Activated CD8-positive, alpha-beta memory T cell treated with anti-CD3 and anti-CD28 coated beads, Interleukin-2, amount 50 U/mL, for 4 hours (primary cell): ENCODE data around the gene DVL1.

ENCODE experiments used
- DNase-seq: peaks from one replicate; pipeline ENCODE4 v3.0.0-alpha.2; 2020

DVL1 gene

GRCh38 chr1:1340185-1340584 lies 9.0 kb downstream of the DVL1 start:
- DNase-seq, result no peak

DNA sequence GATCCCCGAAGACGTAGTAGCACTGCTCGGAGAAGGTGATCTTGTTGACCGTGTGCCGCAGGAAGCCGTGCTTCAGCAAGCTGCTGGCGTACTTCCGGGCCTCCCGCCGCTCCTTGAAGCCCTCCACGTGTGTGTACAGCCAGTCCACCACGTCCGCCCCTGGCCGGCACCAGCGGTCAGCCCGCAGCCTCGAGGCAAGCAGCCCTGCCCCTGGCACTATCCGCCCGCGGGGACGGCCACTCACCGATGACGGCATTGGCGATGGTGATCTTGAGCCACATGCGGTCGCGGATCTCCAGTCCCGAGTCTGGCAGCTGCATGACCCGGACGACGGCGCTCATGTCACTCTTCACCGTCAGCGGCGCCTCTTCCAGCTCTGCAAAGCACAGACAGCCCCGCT lies 10.9 kb downstream of the DVL1 start:
- no peak for DNase-seq

GRCh38 chr1:1337793-1338147 lies 11.4 kb downstream of the DVL1 start:
- DNase-seq, result no peak

- no peak for DNase-seq
These were observed 12.1 kb downstream of the DVL1 start for GRCh38 chr1:1336931-1337792.

DNA sequence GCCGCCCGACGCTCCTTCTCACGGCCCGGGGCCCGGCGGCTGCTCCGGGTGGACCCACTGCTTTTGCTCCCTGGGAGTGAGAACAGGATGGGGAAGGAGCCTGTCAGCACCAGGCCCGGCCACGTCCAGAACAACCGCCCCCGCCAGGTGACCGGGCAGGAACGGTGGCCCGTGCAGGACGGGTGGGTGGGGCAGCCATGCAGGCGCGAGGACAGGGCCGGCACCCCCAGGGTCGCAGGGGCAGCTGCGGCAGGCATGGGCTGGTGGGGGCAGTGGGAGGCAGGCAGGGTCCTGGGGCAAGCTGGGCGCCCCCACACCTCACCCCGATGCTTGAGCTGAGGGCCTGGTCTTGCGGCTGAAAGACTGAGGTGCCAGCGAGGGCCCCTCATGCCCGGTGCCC lies 12.8 kb downstream of the DVL1 start:
- no peak for DNase-seq

- DNase-seq, result no peak
These were observed 13.4 kb downstream of the DVL1 start for GRCh38 chr1:1335792-1336248.

GRCh38 chr1:1335283-1335682 lies 13.9 kb downstream of the DVL1 start:
- no peak for DNase-seq

DNA sequence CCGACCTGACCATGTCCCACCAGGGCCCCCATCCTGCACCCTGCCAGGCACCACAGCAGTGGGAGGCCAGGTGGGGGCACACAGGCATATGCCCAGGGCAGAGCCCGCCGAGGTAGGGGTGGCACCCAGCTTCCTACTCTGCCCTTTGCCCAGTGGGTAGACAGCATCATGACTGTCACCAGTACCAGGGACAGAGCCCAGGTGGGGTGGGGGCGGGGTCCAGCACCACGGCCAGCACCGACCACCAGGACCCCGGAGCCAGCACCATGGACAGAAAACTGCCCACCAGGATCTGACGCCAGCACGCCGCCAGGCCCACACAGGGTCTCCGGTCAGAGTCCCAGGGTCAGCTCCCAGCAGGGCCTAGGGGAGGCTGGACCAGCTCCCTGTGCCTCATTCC lies 14.4 kb downstream of the DVL1 start:
- DNase-seq, result no peak

DNA sequence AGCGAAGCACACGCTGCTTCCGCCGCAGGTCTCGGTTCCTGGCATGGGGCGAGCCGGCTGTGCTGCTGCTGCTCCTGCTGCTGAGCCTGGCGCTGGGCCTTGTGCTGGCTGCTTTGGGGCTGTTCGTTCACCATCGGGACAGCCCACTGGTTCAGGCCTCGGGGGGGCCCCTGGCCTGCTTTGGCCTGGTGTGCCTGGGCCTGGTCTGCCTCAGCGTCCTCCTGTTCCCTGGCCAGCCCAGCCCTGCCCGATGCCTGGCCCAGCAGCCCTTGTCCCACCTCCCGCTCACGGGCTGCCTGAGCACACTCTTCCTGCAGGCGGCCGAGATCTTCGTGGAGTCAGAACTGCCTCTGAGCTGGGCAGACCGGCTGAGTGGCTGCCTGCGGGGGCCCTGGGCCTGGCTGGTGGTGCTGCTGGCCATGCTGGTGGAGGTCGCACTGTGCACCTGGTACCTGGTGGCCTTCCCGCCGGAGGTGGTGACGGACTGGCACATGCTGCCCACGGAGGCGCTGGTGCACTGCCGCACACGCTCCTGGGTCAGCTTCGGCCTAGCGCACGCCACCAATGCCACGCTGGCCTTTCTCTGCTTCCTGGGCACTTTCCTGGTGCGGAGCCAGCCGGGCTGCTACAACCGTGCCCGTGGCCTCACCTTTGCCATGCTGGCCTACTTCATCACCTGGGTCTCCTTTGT lies 15.5 kb downstream of the DVL1 start:
- no peak for DNase-seq

DNA sequence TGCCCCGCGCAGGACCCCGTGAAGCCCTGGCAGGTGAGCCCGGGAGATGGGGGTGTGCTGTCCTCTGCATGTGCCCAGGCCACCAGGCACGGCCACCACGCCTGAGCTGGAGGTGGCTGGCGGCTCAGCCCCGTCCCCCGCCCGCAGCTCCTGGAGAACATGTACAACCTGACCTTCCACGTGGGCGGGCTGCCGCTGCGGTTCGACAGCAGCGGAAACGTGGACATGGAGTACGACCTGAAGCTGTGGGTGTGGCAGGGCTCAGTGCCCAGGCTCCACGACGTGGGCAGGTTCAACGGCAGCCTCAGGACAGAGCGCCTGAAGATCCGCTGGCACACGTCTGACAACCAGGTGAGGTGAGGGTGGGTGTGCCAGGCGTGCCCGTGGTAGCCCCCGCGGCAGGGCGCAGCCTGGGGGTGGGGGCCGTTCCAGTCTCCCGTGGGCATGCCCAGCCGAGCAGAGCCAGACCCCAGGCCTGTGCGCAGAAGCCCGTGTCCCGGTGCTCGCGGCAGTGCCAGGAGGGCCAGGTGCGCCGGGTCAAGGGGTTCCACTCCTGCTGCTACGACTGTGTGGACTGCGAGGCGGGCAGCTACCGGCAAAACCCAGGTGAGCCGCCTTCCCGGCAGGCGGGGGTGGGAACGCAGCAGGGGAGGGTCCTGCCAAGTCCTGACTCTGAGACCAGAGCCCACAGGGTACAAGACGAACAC lies 16.3 kb downstream of the DVL1 start:
- no peak for DNase-seq

- no peak for DNase-seq
These were observed 17.0 kb downstream of the DVL1 start for GRCh38 chr1:1332031-1332755.

DNA sequence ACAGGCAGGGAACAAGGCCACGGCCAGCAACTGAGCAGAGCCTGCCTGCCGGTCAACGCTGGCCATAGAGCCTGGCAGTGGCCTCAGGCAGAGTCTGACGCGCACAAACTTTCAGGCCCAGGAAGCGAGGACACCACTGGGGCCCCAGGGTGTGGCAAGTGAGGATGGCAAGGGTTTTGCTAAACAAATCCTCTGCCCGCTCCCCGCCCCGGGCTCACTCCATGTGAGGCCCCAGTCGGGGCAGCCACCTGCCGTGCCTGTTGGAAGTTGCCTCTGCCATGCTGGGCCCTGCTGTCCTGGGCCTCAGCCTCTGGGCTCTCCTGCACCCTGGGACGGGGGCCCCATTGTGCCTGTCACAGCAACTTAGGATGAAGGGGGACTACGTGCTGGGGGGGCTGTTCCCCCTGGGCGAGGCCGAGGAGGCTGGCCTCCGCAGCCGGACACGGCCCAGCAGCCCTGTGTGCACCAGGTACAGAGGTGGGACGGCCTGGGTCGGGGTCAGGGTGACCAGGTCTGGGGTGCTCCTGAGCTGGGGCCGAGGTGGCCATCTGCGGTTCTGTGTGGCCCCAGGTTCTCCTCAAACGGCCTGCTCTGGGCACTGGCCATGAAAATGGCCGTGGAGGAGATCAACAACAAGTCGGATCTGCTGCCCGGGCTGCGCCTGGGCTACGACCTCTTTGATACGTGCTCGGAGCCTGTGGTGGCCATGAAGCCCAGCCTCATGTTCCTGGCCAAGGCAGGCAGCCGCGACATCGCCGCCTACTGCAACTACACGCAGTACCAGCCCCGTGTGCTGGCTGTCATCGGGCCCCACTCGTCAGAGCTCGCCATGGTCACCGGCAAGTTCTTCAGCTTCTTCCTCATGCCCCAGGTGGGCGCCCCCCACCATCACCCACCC lies 17.9 kb downstream of the DVL1 start, which contains the start of gene TAS1R3:
Gene TAS1R3 (plus strand): TSS at position 213 of the 898 bp plus-strand sequence. CDS start 66 bp downstream, at position 279.
- DNase-seq, result no peak

DNA sequence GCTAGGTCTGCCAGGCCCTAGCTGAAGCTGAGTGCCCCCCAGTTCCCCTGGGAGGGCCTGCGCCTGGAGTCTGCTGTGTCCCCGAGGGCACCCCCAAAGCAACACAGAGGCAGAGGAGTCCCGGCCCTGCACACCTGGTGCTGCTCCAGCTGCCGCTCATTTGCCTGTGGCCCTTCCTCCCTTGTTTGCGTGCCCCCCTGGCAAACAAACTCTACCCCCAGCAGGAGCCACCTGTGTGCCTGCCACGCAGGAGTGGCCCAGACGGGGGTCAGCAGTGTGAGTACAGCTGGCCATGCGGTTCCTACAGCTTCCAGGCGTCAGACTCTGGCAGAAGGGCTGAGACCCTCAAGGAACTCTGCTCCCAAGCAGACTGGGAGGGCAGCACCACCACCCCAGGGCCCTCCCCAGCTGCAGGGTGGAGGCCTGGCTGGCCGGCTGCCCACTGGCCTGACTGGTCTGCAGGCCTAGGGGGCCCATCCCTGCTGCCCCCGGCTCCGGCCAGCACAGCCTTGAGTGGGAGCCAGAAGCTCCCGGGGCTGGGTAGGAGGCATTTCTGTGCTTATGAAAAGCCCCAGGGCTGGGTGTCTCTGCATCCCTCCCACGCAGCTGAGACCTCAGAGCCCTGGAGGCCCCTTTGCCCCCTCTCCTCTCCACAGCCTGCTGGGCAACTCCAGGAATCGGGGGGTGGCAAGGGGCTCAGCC lies 18.7 kb downstream of the DVL1 start:
- DNase-seq, result no peak

DNA sequence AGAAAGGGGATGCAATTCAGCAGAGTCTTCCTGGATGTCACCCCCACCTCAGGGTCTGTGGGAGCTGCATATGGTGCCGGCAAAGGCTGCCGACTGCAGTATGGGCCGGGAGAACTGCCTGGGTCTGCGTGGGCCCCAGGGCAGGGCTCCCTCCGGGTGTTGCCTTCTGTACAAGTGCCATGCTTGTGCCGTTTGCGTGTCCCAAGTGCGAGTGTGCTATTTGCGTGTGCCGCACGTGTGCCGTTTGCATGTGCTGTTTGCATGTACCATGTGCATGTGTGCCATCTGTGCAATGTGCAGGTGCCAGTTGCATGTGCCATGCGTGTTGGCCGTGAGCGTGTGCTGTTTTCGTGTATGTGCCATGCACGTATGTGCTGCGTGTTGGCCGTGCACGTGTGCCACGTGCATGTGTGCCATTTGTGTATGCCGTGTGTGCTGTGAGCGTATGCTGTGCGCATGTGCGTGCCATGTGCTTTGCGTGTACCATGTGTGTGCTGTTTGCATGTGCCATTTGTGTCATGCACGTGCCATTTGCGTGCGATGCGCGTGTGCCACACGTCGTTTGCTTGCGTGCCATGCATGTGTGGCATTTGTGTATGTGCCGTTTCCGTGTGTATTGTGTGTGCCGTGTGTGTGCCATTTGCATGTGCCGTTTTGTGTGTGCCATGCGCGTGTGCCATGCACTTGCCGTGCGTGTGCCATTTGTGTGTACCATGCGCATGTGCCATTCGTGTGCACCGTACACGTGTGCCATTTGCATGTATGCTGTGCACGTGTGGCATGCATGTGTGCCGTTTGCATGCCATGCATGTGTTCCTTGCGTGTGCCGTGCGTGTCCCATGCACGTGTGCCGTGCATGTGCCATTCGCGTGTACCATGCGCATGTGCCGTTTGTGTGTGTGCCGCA lies 19.7 kb downstream of the DVL1 start:
- no peak for DNase-seq

- DNase-seq, result no peak
These were observed 21.0 kb downstream of the DVL1 start for GRCh38 chr1:1328254-1328653.

GRCh38 chr1:1327291-1327690 lies 21.9 kb downstream of the DVL1 start:
- DNase-seq, result no peak

GRCh38 chr1:1326075-1326605 lies 23.1 kb downstream of the DVL1 start:
- no peak for DNase-seq

GRCh38 chr1:1325288-1326074 lies 23.7 kb downstream of the DVL1 start:
- DNase-seq, result no peak
